ENCODE results near the gene ENPP5.
A peak's percentile ranks its signal among the peaks of the same experiment; 100 is the strongest.
"Not testable (repeated sequence)": the region's sequence is repeated elsewhere in the genome, so short reads cannot be mapped to it uniquely, and the experiment has no call there.

Gene ENPP5

GRCh38 chr6:46174904-46175303 lies 4.1 kb upstream of the ENPP5 start:
- no peak for DNase-seq

- DNase-seq, result no peak
Measured at GRCh38 chr6:46172176-46172575, 1.4 kb upstream of the ENPP5 start.

- no peak for DNase-seq
Measured at GRCh38 chr6:46160102-46160501, 10.7 kb downstream of the ENPP5 start.

- no peak for DNase-seq
Measured at GRCh38 chr6:46159229-46159628, 11.6 kb downstream of the ENPP5 start.

- no peak for DNase-seq
Measured at GRCh38 chr6:46156701-46157100, 14.1 kb downstream of the ENPP5 start.

- not testable (repeated sequence) for DNase-seq
Measured at GRCh38 chr6:46149066-46149465, 21.7 kb downstream of the ENPP5 start.

GRCh38 chr6:46144270-46144669 lies 26.5 kb downstream of the ENPP5 start:
- no peak for DNase-seq

- no peak for DNase-seq
Measured at GRCh38 chr6:46138281-46138680, 32.5 kb downstream of the ENPP5 start.

GRCh38 chr6:46137387-46137786 lies 33.4 kb downstream of the ENPP5 start:
- no peak for DNase-seq

- DNase-seq, result no peak
Measured at GRCh38 chr6:46136831-46137230, 33.9 kb downstream of the ENPP5 start.

GRCh38 chr6:46135176-46135575 lies 35.6 kb downstream of the ENPP5 start:
- DNase-seq, result no peak

GRCh38 chr6:46134216-46134615 lies 36.6 kb downstream of the ENPP5 start:
- no peak for DNase-seq

- DNase-seq, result not testable (repeated sequence)
Measured at GRCh38 chr6:46131291-46131690, 39.5 kb downstream of the ENPP5 start.

- no peak for DNase-seq
Measured at GRCh38 chr6:46130666-46131065, 40.1 kb downstream of the ENPP5 start.

- peak; percentile 86 for DNase-seq
Measured at GRCh38 chr6:46129629-46130511, 40.9 kb downstream of the ENPP5 start, which contains the start of gene ENPP4. ENPP4 (plus strand) TSS chr6:46129989; CDS start chr6:46139584, 9,595 bp downstream.

- no peak for DNase-seq
Measured at GRCh38 chr6:46129291-46129628, 41.5 kb downstream of the ENPP5 start.

- no peak for DNase-seq
Measured at GRCh38 chr6:46128476-46128875, 42.3 kb downstream of the ENPP5 start.

- not testable (repeated sequence) for DNase-seq
Measured at GRCh38 chr6:46119679-46120078, 51.1 kb downstream of the ENPP5 start.

GRCh38 chr6:46118836-46119235 lies 51.9 kb downstream of the ENPP5 start:
- DNase-seq, result no peak

- DNase-seq, result no peak
Measured at GRCh38 chr6:46118157-46118556, 52.6 kb downstream of the ENPP5 start.

- no peak for DNase-seq
Measured at GRCh38 chr6:46116289-46116688, 54.5 kb downstream of the ENPP5 start.

- DNase-seq, result no peak
Measured at GRCh38 chr6:46115634-46116033, 55.1 kb downstream of the ENPP5 start.

- DNase-seq, result no peak
Measured at GRCh38 chr6:46113370-46113769, 57.4 kb downstream of the ENPP5 start.
